Effector CD4-positive, alpha-beta T cell (primary cell): Measurements from ENCODE around the gene MAP7D1.
A peak's percentile ranks its signal among the peaks of the same experiment; 100 is the strongest.
"Not testable (repeated sequence)": the region's sequence is repeated elsewhere in the genome, so short reads cannot be mapped to it uniquely, and the experiment has no call there.

Experiments used
- DNase-seq: peaks from one replicate; pipeline ENCODE4 v3.0.0-alpha.2; 2020

Gene MAP7D1

DNA sequence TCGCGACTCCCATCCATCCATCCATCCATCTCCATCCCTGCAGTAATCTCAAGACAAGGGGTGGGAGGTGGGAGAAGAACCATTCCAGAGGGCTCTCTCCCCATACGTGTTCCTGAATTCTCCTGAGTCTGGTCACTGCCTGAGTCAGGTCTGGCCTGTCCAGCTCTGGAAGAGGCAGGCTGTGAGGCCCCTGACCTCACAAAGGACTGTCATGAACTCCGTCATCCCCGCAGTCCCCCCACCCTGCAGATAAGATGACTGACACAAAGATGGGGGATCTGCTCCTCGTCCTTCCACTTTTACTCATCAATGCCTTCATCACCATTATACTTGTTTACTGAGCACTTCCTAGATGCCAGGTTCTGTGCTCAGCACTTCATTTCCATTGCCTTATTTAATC is 1.6 kb upstream of the MAP7D1 start:
- no peak for DNase-seq

DNA sequence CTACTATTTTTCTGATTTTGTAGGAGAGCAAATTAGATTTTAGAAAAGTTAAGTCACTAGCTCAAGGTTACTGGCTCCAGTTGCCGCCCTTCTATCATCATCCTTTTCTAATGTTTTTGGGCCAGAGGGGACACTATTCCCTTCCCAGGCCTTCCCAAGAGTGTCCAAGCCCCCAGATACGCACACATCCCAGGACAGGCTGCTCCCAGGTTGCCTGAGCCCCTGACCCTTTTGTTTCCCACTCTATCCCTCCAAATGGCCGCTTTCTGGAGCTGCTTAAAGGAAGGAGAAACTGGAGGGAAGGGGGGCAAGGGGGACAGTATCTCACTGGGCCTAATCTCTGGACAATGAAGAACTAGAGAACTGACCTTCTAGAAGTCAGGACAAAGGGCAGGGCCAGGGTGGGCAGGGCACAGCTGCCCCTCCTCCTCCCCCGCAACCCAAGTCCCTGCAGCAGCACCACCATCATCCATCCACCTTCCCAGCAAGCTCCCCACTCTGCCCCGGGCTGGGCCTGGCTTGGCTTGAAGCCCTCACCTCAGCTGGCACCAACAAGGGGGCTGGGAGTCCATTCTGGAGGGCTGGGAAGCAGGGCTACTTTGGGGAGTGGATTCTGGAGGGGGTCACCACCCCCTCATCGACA is 1.1 kb upstream of the MAP7D1 start:
- DNase-seq = no peak

DNA sequence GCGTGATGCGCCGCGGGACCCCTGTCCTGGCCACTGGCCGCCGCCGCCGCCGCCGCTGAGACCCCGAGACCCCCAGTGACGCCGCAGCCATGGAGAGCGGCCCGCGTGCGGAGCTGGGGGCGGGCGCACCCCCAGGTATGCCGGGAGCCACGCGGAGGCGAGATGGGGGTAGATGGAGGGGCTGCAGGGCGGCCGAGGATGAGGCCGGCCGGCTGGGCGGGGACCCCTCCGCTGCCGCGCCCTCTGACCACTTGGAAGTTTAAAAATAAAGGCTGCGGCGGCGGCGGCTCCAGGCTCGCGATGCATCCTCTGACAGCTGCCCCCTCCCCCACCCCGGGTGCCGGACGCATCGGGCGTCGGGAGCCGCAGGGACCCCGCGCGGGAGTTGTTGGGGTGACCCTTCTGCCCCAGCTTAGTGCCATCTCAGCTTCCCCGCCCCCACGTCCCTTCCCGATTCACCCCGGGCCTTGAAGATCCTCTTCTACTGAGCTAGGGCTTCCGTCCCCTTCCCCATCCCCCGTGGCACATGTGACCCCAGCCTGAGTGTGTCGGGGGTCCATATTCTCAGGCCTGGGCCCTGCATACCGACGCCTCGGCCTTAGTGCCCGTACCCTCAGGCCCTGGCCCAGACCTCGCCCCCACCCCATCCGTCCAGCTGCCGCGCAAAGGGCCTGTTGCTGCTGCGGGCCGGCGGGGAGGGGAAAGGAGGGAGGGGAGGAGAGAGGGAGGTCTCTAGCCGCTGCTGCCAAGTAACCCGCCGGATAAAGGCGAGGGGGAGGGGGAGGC is 562 bp downstream of the MAP7D1 start:
- peak; percentile 41 for DNase-seq

DNA sequence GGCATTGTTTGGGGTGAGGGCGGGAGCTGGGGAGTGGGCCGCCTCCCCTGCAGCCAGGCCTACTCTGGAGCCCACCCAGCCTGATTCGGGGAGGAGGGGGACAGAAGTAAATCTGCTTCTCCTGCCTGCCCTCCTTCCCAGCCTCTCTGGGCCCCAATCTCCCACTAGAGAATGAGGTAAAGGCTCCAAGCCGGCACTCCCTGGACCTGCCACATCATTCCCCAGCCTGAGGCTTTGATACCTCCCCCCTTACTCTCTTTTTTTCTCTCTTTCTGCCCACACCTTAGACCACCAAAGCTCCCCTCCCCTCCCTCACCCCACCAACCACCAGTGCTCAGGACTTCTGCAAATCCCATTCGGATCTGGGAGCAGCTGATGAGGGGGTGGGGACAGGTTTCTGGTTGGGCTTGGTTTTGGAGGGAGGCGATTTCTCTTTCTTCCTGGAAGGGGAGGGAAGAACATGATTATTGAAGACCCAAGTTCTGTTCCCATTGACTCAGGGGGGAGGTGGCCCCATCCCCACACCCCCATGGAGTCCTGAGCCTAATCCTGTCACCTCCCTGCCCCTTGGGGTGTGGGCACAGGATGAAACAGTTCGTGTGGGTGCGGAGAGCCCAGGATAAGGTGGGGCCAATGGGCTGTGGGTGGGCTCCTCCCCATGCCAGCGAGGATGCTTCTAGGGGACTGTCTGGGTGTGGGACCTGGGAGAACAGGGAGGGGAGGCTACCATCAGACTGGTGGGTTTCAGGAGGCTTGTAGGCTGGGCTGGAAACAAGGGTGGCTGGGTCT is 1.3 kb downstream of the MAP7D1 start:
- DNase-seq = no peak

DNA sequence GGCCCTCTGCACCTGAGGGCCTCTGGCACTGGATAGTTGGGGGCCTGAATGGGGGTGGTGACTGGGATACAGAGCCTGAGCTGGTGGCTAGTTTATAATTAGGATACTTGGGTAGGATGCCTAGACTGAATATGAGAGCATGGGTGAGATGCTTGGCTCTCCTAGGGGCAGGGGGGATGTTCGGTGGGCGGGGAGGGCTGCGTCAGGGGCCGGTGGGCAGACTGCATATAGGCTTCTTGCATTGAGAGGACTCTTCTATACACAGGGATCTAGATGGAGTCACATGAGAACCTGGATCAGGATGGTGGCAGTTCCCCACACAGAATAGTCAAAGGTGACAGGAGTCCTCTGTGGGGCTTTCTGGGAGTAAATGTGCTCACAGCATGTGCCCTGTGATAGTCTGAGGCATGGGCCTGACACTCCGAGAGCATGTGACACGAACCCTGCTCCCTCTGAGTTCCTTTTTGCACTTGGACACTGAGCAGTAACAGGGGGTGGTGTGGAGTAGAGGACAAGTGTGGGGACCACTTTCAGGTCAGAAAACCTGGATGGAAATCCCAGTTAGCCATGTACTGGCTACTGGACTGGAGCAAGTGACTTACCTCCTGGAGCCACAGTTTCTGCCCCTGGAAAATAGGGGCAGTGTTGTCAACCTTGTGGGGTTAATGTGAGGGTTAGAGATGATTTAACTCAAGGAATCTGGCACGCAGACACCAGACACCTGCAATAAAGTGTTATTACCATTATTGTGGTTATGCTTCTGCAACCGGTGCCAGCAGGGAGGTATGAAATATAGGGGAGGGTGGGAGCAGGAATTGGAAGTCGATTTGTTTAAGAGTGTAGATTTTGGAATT is 2.2 kb downstream of the MAP7D1 start:
- no peak for DNase-seq

DNA sequence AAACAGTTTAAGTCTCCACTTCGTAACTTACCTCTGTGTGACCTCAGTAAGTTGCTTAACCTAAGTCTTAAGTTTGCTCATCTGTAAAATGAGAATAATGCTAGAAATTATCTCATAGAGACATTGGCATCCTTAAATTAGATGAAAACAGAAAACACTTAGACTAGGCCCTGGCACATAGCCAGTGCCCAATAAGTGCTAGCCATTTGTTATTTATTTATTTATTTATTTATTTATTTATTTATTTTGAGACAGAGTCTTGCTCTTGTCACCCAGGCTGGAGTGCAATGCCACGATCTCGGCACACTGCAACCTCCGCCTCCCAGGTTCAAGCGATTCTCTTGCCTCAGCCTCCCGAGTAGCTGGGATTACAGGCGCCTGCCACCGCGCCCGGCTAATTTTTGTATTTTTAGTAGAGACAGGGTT is 2.9 kb downstream of the MAP7D1 start:
- not testable (repeated sequence) for DNase-seq

DNA sequence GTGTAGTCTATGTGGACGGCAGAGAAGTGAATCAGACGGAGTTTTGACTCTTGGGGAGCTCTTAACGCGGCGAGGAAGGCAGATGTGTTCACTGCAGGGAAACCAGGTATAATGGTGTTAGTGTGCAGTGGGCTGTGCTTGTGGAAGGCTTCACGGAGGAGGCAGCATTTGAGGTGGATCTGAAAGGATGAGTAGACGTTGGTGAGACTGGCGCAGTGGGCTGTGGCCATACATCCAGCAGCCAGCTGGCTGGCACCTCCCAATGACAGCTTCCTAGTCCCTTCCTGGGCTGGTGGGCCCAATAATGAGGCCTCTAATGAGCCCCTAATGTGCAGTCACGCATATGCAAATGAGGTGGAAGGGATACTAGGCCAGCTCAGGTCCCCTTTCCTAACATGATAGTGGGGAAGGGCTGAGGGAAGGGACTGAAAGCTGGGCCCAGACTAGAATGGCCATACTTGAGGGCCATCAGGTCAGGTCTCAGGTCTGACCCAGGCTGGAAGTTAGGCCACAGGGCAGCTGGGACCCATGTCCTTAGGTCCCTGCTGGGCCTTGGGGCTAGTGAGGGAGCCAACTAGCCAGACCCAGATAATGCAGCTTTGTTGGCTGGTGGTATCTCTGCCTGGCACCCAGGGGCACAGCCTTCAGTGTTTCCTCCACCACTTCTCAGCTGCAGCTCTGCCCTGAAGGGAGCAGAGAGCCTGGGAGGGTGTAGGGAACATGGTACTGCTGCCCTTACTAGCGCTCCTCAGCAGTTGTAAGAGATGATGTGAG is 3.8 kb downstream of the MAP7D1 start:
- no peak for DNase-seq

DNA sequence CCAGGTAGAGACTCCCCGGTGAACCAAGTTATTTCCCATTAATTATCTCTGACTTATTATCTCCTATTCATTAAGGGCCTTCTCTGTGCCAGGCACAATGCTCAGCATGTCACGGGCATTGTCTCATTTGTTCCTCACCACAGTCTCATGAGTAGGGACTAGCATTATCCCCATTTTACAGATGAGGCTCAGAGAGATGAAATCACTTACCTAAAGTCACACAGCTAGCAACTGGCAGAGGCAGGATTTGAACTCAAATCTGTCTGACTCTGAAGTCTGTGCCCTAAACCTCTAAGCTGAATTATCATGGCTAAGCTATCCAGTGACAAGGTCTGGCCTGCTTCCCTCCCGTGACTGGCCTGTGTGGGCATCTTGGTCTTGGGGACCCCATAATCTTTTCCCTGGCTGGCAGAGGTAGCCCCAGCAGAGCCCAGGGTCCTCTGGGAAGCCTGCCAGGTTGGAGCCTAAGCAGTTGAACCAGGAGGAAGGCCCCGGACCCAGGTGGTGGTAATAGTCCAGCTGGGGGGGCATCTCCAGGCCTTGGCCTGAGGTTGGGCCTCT is 4.5 kb downstream of the MAP7D1 start:
- DNase-seq = no peak

DNA sequence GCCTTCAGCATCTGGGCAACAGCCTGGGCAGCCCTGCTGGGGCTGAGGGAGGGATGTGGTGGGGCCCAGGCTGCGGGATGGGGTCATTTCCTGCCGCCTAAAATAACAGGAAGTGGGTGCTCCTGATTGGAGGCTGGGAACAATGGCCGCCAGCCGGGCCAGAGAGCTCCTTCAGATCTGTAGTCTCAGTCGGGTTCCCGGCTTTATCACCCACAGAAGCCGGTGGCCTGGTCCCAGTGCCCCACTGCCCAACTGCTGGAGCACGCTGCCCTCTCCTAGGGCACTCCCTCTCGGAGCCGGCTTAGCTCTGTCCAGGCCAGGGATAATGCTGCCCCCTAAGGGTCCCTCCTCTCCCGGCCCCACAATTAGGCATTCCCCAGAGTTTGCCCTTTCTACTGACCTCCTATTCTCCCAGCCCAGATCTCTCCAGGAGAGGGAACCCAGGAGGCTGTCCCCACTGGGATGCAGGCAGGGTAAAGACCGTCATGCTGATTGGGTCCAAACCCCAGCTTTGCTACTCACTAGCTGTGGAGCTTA is 5.1 kb downstream of the MAP7D1 start:
- peak; percentile 36 for DNase-seq

DNA sequence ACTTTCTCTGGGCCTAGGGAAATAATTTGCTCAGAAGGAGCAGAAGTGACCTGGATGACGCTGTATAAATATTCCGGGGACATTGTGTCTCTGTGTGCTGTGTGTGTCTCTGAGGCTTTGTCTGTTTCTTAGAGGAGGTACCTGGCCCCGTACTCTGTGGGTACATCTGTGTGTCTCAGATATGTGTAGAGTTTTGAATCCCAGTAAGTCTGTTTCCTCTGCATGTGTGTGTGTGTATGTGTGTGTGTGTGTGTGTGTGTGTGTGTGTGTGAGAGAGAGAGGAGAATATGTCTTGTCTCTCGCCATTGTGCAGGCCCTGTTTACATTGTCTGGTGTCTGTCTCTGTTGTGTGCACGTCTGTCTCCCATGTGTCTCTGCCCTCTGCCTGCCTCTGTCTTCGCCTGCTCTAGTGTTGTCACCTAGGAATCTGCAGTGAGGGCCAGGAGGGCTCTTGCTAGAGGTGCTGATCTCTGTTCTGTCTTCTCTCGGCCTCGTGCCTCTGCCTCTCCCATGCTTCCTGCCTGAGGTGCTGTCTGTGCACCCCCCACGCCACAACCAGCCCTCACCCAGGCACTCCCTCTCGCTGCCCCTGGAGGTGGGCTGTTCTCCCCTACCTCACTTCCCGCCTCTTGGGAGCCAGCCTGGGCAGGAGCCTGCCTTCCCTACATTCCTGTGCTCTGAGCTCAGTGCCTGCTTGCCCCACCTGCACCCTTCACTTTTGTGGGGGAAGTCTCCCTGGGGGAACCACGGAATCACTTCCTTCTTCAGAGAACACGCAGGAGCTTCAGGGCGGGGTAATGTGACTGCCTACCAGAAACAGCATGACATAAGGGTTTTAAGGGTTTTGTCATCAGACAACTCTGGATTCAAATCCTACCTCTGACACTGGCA is 5.9 kb downstream of the MAP7D1 start:
- DNase-seq = peak; percentile 33

DNA sequence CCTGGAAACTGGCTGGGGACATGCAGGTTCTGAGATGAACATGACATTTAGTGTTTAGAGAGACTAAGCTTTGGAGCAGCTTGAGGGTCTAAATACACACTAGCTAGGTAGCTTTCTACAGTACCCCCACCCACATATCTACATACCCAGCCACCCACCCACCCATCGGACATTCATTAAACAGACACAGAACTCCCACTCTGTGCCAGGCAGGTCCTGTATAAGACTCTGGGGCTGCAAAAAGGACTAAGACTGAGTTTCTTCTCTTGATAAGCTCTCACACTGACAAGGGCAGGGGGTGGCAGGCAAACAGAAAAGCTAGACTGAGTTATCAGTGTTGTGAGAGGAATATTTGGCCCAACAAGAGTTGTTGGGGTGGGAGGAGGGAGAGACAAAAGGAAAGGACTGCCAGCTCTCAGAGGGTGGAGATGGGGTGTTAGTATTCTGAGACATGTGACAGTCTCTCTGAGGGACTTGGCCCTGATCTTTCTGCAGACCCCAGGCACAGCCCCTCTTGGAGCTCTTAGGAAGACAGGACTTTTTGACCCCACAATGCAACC is 6.8 kb downstream of the MAP7D1 start:
- no peak for DNase-seq

DNA sequence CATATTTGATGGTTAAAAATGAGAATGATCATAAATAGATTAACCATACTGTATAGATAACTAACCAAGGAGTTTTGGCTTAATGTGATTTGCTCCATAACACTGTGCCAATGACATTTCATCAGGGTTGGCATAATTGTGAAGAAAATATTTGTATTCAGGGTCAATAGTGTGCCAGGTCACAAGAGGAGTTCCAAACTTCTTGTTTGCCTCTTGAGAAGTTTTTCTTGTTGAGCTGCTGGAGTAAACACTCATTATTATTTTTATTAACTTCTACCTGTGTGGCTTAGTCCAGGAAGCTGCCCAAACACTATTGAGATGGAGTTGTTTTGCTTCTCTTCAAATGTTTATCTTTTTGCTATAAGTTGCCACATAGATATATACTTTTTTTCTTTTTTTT is 7.5 kb downstream of the MAP7D1 start:
- no peak for DNase-seq

DNA sequence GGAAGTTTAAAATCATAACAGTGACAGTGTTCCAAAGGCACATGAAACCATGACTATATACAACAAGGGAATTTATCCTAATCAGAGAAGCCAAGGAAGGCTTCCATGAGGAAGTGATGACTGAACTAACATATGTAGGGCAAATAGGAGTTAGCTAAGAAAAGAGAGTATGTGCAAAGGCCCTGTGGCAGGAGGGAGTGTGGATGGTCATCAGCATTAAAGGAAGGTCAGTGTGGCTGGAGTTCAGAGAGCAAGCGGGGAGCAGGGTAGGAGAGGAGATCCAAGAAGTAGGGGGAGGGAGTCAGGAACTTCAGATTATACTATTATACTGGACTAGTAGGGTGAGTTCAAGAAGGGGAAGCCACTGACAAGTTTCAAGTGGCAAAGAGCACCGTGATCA is 8.4 kb downstream of the MAP7D1 start:
- no peak for DNase-seq

DNA sequence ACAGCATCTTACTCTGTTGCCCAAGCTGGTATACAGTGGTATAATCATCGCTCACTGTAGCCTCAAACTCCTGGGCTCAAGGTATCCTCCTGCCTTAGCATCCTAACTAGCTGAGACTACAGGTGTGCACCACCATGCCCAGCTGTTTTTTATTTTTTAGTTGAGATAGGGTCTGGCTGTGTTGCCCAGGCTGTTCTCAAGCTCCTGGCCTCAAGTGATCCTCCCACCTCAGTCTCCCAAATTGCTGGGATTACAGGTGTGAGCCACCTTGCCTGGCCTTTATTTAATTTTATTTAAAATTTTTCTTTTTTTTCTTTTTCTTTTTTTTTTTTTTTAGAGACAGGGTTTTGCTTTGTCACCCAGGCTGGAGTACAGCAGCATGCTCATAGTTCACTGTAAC is 9.2 kb downstream of the MAP7D1 start:
- no peak for DNase-seq

DNA sequence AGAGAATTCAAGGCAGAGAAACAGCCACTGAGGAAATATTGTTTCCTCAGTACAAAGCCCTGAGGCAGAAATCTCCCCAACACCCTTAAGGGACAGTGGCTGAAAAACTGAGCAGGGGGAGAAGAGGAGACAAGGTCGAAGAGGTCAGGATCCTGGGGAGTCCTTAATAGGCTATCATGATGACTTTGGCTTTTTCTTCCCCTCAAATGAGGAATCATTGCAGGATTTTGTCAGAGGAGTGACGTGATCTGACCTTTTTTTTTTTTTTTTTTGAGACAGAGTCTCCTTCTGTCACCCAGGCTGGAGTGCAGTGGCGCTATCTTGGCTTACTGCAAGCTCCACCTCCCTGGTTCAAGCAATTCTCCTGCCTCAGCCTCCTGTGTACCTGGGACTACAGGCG is 10.2 kb downstream of the MAP7D1 start:
- no peak for DNase-seq

DNA sequence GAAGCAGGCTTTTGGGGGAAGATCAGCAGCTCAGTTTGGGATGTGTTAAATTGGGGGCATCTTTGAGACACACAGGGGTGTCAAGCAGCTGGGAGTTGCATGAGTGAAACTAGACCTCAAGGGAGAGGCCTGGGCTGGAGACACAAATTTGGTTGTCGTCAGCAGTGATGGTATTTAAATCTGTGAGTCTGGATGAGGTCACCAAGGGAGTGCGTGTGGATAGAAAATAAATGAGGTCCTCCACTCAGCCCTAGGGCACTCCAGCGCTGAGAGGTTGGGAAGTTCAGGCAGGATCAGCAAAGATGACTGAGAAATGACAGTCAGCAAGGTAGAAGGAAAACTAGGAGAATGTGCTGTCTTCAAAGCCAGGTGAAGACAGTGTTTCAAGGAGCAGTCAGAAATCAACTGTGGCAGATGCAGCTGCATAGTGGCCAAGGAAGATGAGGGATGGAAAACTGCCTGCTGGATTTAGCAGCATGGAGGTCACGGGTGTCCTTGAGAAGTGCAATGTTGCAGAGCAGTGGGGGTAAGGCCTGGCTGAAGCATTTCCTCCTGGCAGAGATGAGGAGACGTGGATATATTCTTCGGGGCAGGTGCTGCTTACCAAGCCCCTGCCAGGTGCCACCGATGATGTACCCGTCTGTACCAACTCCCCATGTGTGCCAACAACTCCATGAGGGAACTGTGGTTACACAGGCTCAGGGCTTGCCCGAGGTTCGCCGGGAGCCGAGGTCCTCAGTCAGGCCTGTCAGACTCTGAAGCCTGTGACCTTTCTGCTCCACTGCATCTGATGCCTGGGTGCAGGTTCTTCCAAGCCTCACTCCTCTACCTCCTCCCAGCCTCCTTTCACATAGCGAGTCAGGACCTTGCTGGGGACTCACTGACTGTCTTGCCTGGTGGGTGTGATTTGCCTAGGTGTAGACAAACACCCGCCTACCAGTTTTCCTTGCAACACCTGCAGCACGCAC is 11.3 kb downstream of the MAP7D1 start:
- no peak for DNase-seq

DNA sequence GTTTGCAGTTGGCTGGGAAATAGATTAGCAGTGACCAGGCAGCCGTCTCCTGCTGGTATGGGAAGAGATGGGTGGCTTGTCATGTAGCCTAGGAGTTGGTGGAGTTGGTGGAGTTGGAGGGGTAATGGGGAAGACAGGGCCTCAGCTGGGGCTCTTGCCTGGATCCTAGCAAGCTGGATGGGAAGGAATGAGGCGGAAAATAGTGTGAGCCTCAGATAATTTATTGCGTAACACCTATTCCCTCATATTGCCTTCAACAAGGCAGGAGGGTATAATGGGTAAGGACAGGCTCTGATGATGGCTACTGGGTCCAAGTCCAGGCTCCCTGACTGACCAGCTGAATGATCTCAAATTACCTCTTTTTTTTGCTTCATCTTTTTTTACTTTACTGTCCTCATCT is 12.6 kb downstream of the MAP7D1 start:
- no peak for DNase-seq

DNA sequence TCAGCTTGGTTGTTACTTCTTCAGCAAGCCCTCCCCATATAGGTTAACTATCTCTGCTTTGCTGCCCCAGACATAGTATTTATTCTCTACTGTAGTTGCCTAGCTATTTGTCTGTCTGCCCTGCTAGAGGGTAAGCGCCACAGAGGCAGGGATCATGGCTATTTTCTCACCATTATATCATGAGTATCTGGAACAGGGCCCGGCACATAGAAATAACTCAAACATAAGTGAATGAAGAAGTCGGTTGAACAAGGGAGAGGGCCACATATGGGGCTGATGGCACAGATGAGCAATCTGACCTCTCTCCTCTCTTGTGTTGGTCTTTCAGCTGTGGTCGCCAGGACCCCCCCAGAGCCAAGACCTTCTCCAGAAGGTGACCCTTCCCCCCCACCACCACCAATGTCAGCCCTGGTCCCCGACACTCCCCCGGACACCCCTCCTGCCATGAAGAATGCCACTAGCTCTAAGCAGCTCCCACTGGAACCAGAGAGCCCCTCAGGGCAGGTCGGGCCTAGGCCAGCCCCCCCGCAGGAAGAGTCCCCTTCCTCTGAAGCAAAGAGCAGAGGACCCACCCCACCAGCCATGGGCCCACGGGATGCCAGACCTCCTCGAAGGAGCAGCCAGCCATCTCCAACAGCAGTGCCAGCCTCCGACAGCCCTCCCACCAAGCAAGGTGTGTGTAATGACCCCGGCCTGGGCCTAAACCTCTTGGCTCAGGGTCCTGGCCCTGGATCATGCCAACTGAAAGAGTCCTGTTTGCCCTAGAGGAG is 14.9 kb downstream of the MAP7D1 start:
- DNase-seq = no peak
